HepG2 (cell line): ENCODE results near the gene MDH1. TPM values are rescaled to one million over a fixed set of nuclear protein-coding genes. Genes with fewer than 3 reads are reported as not detected.

Source experiments
- MAZ ChIP-seq, 2 experiments: sonication (generic) in 1 of 2; formaldehyde crosslinking in 1 of 2; IDR thresholded peaks; 2 replicates each; pipeline versions ENCODE4 v1.5.0 to v1.6.1; 2012 to 2020; ENCODE audit warnings: low read depth in 2 of 2, mild to moderate bottlenecking in 2 of 2, borderline replicate concordance in 1 of 2, improper control_type of control experiment in 1 of 2, low read length in 1 of 2, missing genetic modification reagents in 1 of 2, moderate library complexity in 1 of 2
- MXD1 ChIP-seq: sonication (generic); formaldehyde crosslinking; IDR thresholded peaks from 2 replicates; pipeline ENCODE4 v1.4.0; 2020; ENCODE audit warnings: mild to moderate bottlenecking, missing genetic modification reagents
- PCBP1 ChIP-seq: fragments of 200-400 bp; formaldehyde crosslinking; IDR thresholded peaks from 2 replicates; pipeline ENCODE4 v1.6.1; 2017; ENCODE audit warnings: mild to moderate bottlenecking, low read depth, low read length, borderline replicate concordance
- POLR2A ChIP-seq, 2 experiments: IDR thresholded peaks; 2 replicates each; pipeline ENCODE4 v1.6.1; 2011; ENCODE audit warnings: low read depth in 2 of 2, low read length in 2 of 2, mild to moderate bottlenecking in 1 of 2, moderate library complexity in 1 of 2; ENCODE audit not compliant: insufficient read depth in 1 of 2
- TOPORS ChIP-seq: sonication (generic); formaldehyde crosslinking; IDR thresholded peaks from 2 replicates; pipeline ENCODE4 v1.8.0; 2023; ENCODE audit warnings: mild to moderate bottlenecking, missing genetic modification reagents
- ZBTB40 ChIP-seq, 2 experiments: fragments of 450-650 bp in 1 of 2; sonication (generic) in 1 of 2; formaldehyde crosslinking in 1 of 2; IDR thresholded peaks; 2 replicates each; pipeline versions ENCODE4 v1.6.1 to v1.8.0; 2016 to 2022; ENCODE audit warnings: antibody characterized with exemption in 1 of 2, mild to moderate bottlenecking in 1 of 2, missing genetic modification reagents in 1 of 2
- ZNF281 ChIP-seq: sonication (generic); formaldehyde crosslinking; IDR thresholded peaks from 2 replicates; pipeline ENCODE4 v1.4.0; 2020; ENCODE audit warnings: missing genetic modification reagents, borderline replicate concordance
- polyA plus RNA-seq, 8 experiments: library from polyadenylated mRNA; depleted of rRNA in 3 of 8; stranded (reverse) in 7 of 8; unstranded in 1 of 8; fragments of >200 nt; fragmentation: Illumina TruSeq in 4 of 8; extraction: Trizol in 4 of 8; gene quantifications; 2 replicates each; pipeline versions ENCODE4 v1.2.1 to v1.2.3, GENCODE V29; 2011 to 2016; ENCODE audit warnings: low read depth in 4 of 8, missing spikeins in 1 of 8, mixed read lengths in 1 of 8; ENCODE audit not compliant: insufficient read depth in 1 of 8
- total RNA-seq, 5 experiments: library from RNA; depleted of rRNA; stranded (reverse); fragments of >200 nt; fragmentation: Illumina TruSeq; extraction: Trizol; gene quantifications; 2 replicates each; pipeline ENCODE4 v1.2.3, GENCODE V29; 2016; ENCODE audit warnings: low read depth in 1 of 5

MDH1 gene
- total and polyA plus RNA-seq, 2 of the 13 experiments (the other 11 are each of a cell fraction or from before 2014, with no cell fraction given) = 293 to 415 TPM

GRCh38 chr2:63652652-63652985 is 63.9 kb downstream of the MDH1 start (continued):
- TF ChIP-seq ZBTB40 (IDR thresholded peaks at IDR 0.05) = no peak
- TF ChIP-seq ZBTB40 (CRISPR knock-in tag; IDR thresholded peaks at IDR 0.05) = no peak
- TF ChIP-seq PCBP1 = no peak
- TF ChIP-seq MXD1 (CRISPR knock-in tag) = no peak
- no peak for TF ChIP-seq ZNF281 (CRISPR knock-in tag)
- no peak for TF ChIP-seq POLR2A (IDR thresholded peaks at IDR 0.05; ENCODE audit: insufficient read depth in 1 of 2, low read depth in 2 of 2, low read length in 2 of 2)
- TF ChIP-seq MAZ (IDR thresholded peaks at IDR 0.05; ENCODE audit: borderline replicate concordance, low read depth, low read length) = no peak
- no peak for TF ChIP-seq MAZ (CRISPR knock-in tag; IDR thresholded peaks at IDR 0.05; ENCODE audit: low read depth)
- TF ChIP-seq TOPORS = no peak
